Ishikawa (cell line): Measurements from ENCODE around the gene NYNRIN.

Experiments used
- CEBPB ChIP-seq: IDR thresholded peaks from 2 replicates; pipeline ENCODE4 v1.6.1; 2012
- CREB1 ChIP-seq: IDR thresholded peaks from 2 replicates; pipeline ENCODE4 v1.6.1; 2012; ENCODE audit warnings: low read depth
- EGR1 ChIP-seq: IDR thresholded peaks from 2 replicates; pipeline ENCODE4 v1.6.1; 2012
- EP300 ChIP-seq: IDR thresholded peaks from 2 replicates; pipeline ENCODE4 v1.6.1; 2012; ENCODE audit warnings: borderline replicate concordance
- FOXM1 ChIP-seq: IDR thresholded peaks from 2 replicates; pipeline ENCODE4 v1.6.1; 2012; ENCODE audit warnings: low read depth, borderline replicate concordance
- NFIC ChIP-seq: IDR thresholded peaks from 2 replicates; pipeline ENCODE4 v1.6.1; 2012
- RAD21 ChIP-seq: IDR thresholded peaks from 2 replicates; pipeline ENCODE4 v1.6.1; 2012; ENCODE audit warnings: low read depth
- REST ChIP-seq: IDR thresholded peaks from 2 replicates; pipeline ENCODE4 v1.6.1; 2012; ENCODE audit warnings: low read depth, mild to moderate bottlenecking
- TAF1 ChIP-seq: IDR thresholded peaks from 2 replicates; pipeline ENCODE4 v1.6.1; 2012; ENCODE audit warnings: low read depth, mild to moderate bottlenecking
- TCF12 ChIP-seq: IDR thresholded peaks from 2 replicates; pipeline ENCODE4 v1.6.1; 2012; ENCODE audit warnings: low read depth
- TEAD4 ChIP-seq: IDR thresholded peaks from 2 replicates; pipeline ENCODE4 v1.6.1; 2012
- YY1 ChIP-seq: IDR thresholded peaks from 2 replicates; pipeline ENCODE4 v1.6.1; 2012; ENCODE audit warnings: low read depth
- ZBTB7A ChIP-seq: IDR thresholded peaks from 2 replicates; pipeline ENCODE4 v1.6.1; 2012; ENCODE audit warnings: low read depth
- TF ChIP-seq, protein P1 (sequence below): IDR thresholded peaks from 2 replicates; pipeline ENCODE4 v1.6.1; 2012
- TF ChIP-seq, protein P2 (sequence below): IDR thresholded peaks from 2 replicates; pipeline ENCODE4 v1.6.1; 2012

NYNRIN gene

DNA sequence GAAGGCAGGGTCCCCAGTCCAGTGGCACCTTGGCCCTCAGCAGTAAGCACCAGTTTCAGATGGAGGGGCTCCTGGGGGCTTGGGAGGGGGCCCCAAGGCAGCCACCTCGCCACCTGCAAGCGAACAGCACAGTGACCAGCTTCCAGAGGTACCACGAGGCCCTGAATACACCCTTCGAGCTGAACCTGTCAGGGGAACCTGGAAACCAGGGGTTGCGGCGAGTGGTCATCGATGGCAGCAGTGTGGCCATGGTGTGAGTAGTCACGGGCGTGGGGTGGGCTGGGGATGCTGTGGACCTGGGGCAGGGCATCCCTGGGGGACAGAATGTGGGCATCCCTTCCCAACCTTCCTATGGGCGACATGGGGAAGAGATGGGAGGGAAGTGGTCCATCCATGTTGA is 11.2 kb downstream of the NYNRIN start:
- no peak for TF ChIP-seq FOXM1
- no peak for TF ChIP-seq NFIC
- TF ChIP-seq CEBPB: no peak
- TF ChIP-seq, protein P1, sequence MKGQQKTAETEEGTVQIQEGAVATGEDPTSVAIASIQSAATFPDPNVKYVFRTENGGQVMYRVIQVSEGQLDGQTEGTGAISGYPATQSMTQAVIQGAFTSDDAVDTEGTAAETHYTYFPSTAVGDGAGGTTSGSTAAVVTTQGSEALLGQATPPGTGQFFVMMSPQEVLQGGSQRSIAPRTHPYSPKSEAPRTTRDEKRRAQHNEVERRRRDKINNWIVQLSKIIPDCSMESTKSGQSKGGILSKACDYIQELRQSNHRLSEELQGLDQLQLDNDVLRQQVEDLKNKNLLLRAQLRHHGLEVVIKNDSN: no peak
- TF ChIP-seq TCF12: no peak
- TF ChIP-seq RAD21: no peak
- TF ChIP-seq REST: no peak
- TF ChIP-seq EGR1: no peak
- no peak for TF ChIP-seq TEAD4
- no peak for TF ChIP-seq YY1
- TF ChIP-seq, protein P2, sequence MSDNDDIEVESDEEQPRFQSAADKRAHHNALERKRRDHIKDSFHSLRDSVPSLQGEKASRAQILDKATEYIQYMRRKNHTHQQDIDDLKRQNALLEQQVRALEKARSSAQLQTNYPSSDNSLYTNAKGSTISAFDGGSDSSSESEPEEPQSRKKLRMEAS: no peak
- no peak for TF ChIP-seq EP300
- TF ChIP-seq CREB1: no peak
- TF ChIP-seq TAF1: no peak
- no peak for TF ChIP-seq ZBTB7A

DNA sequence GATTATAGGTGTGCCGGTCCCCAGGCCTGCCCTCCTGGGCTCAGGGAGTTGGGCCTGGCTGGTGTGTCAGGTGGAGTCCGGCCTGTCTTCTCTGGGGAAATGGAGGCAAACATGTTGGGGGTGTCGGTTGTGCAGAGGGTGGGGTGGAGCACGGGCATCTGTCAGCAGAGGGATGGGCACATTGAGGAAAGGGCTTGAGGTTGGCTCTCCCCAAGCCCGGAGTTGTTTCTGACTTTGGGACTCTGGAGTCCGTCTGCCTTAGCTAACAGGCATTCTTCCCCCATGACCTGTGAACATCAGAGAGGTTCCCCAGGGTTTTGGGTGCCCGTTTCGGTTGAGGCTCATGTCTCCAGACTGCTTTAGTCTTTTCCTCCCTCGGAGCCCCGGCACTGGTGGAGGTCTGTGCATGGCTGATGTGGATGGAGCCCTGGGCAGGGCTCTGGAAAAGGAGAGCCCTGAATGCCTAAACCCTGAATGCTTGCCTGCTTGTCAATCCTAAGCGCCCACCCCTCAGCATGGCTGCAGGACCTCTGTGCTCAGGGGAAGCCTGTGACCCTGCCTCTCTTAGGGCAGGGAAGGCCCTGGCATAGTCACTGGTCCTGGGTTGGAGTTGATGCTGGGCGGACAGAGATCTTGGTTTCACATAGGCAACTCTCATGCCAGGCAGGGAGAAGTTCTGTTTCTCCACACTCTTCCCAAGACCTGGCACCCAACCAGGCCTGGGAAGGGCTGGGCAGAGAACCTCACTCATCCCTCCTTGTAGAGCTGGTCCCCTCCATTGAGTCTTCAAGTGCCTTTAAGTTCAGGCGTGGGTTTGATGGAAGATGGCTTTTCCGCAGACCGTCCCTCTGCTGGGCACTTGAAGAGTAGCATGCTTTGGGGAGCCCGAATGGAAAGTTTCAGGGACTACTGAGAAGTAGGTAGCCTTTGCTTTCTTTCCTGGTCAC is 12.9 kb downstream of the NYNRIN start:
- TF ChIP-seq RAD21: peak; percentile 70
- no peak for TF ChIP-seq CEBPB
- no peak for TF ChIP-seq EGR1

DNA sequence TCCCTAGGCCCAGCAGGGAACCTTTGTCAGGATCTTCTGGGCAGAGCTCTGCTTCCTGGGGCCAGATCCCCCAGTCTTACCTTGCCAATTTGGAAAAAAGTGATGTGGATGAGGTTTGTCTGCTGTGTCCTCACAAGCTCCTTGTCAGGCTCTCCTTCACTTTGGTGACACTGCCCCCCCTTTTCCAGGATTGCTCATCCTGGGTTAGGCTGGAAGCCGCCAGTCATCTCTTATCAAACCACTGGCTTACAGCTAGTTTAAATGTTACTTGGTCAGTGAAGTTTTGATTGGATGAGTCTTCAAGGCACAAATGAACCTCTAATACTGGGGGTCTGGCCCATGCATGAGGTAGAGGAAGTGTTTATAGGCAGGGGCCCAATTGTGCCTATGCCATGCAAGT is 15.3 kb downstream of the NYNRIN start:
- TF ChIP-seq TAF1 (no peak), EGR1 (no peak), CREB1 (no peak), TEAD4 (no peak)
- TF ChIP-seq, protein P2: no peak

GRCh38 chr14:24414732-24415420 is 16.1 kb downstream of the NYNRIN start:
- TF ChIP-seq FOXM1: no peak
- TF ChIP-seq EGR1: no peak
- TF ChIP-seq ZBTB7A: no peak
- no peak for TF ChIP-seq CEBPB
- no peak for TF ChIP-seq RAD21
- TF ChIP-seq, protein P1: no peak
- TF ChIP-seq TCF12: no peak
- TF ChIP-seq TAF1: no peak
- no peak for TF ChIP-seq REST
- TF ChIP-seq EP300: no peak
- TF ChIP-seq NFIC: no peak
- TF ChIP-seq CREB1: no peak
- TF ChIP-seq YY1: no peak
- TF ChIP-seq, protein P2: no peak

DNA sequence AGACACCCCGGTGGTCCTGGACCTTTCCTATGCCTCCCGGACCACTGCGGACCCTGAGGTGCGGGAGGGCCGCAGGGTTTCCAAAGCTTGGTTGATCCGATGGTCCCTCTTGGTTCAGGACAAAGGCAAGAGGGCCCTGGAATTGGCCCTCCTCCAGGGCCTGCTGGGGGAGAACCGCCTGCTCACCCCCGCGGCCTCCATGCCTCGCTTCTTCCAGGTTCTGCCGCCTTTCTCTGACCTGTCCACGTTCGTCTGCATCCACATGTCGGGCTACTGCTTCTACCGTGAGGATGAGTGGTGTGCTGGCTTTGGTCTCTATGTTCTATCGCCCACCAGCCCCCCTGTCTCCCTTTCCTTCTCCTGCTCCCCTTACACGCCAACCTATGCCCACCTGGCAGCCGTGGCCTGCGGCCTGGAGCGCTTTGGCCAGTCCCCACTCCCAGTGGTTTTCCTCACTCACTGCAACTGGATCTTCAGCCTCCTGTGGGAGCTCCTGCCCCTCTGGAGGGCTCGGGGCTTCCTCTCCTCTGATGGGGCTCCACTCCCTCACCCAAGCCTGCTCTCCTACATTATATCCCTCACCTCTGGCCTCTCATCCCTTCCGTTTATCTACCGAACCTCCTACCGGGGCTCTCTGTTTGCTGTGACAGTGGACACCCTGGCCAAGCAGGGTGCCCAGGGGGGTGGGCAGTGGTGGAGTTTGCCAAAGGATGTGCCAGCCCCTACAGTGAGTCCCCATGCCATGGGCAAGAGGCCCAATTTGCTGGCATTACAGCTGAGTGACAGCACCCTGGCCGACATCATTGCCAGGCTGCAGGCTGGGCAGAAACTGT is 16.8 kb downstream of the NYNRIN start:
- TF ChIP-seq TEAD4 (no peak), REST (no peak), CEBPB (no peak), EGR1 (no peak), YY1 (no peak), EP300 (no peak), FOXM1 (no peak), ZBTB7A (no peak), NFIC (no peak)
- TF ChIP-seq, protein P2: no peak
